ENCODE results near the gene DNASE1. TPM values are rescaled to one million over a fixed set of nuclear protein-coding genes. Genes with fewer than 3 reads are reported as not detected.

The DNASE1 gene
- total RNA-seq, 1 experiment from 2014 or later: 7.4 TPM

GRCh38 chr16:3664187-3664896, 9.9 kb downstream of the DNASE1 start:
- DNase-seq (ENCODE audit: low read depth): no peak

GRCh38 chr16:3665508-3665907, 11.0 kb downstream of the DNASE1 start:
- no peak for DNase-seq (ENCODE audit: low read depth)

- no peak for DNase-seq (ENCODE audit: low read depth)
These were observed 14.1 kb downstream of the DNASE1 start for GRCh38 chr16:3668626-3669025.

GRCh38 chr16:3669082-3669481, 14.6 kb downstream of the DNASE1 start:
- DNase-seq (ENCODE audit: low read depth): no peak

- DNase-seq (ENCODE audit: low read depth): no peak
These were observed 16.2 kb downstream of the DNASE1 start for GRCh38 chr16:3670711-3671110.

GRCh38 chr16:3671424-3671823, 16.9 kb downstream of the DNASE1 start:
- DNase-seq (ENCODE audit: low read depth): no peak

GRCh38 chr16:3672571-3673041, 18.1 kb downstream of the DNASE1 start:
- DNase-seq (ENCODE audit: low read depth): no peak

GRCh38 chr16:3673201-3673600, 18.7 kb downstream of the DNASE1 start:
- DNase-seq (ENCODE audit: low read depth): no peak

GRCh38 chr16:3673676-3674377, 19.3 kb downstream of the DNASE1 start:
- DNase-seq (ENCODE audit: low read depth): peak; percentile 12

GRCh38 chr16:3674513-3675295, 20.2 kb downstream of the DNASE1 start:
- DNase-seq (ENCODE audit: low read depth): no peak

GRCh38 chr16:3675601-3676130, 21.2 kb downstream of the DNASE1 start:
- DNase-seq (ENCODE audit: low read depth): no peak

- DNase-seq (ENCODE audit: low read depth): no peak
These were observed 23.5 kb downstream of the DNASE1 start for GRCh38 chr16:3677994-3678393.

GRCh38 chr16:3681206-3681605, 26.7 kb downstream of the DNASE1 start:
- no peak for DNase-seq (ENCODE audit: low read depth)

- DNase-seq (ENCODE audit: low read depth): no peak
These were observed 32.5 kb downstream of the DNASE1 start for GRCh38 chr16:3687021-3687420.

GRCh38 chr16:3687792-3688191, 33.3 kb downstream of the DNASE1 start:
- no peak for DNase-seq (ENCODE audit: low read depth)

GRCh38 chr16:3689731-3690130, 35.2 kb downstream of the DNASE1 start:
- DNase-seq (ENCODE audit: low read depth): peak; percentile 42

- DNase-seq (ENCODE audit: low read depth): peak; percentile 89
These were observed 36.0 kb downstream of the DNASE1 start for GRCh38 chr16:3690470-3690928.

GRCh38 chr16:3690980-3691720, 36.7 kb downstream of the DNASE1 start:
- peak; percentile 25 for DNase-seq (ENCODE audit: low read depth)

- no peak for DNase-seq (ENCODE audit: low read depth)
These were observed 37.3 kb downstream of the DNASE1 start for GRCh38 chr16:3691761-3692160.

- DNase-seq (ENCODE audit: low read depth): no peak
These were observed 39.6 kb downstream of the DNASE1 start for GRCh38 chr16:3694051-3694450.

- DNase-seq (ENCODE audit: low read depth): no peak
These were observed 41.3 kb downstream of the DNASE1 start for GRCh38 chr16:3695610-3696369.

Measured in RPMI7951 (cell line).